GM12878 (cell line): ENCODE results near the gene ARHGAP26. TPM values are rescaled to one million over a fixed set of nuclear protein-coding genes. Genes with fewer than 3 reads are reported as not detected.

Experiments used
- ATF2 ChIP-seq: IDR thresholded peaks from 2 replicates; pipeline ENCODE4 v1.6.1; 2012; ENCODE audit warnings: low read length, inconsistent platforms
- ATF7 ChIP-seq: fragments of 450-650 bp; IDR thresholded peaks from 2 replicates; pipeline ENCODE4 v1.6.1; 2016; ENCODE audit warnings: low read depth, mild to moderate bottlenecking
- BCLAF1 ChIP-seq: fragments of 450-650 bp; IDR thresholded peaks from 2 replicates; pipeline ENCODE4 v1.6.1; 2017; ENCODE audit warnings: antibody characterized with exemption, mild to moderate bottlenecking, moderate library complexity
- BHLHE40 ChIP-seq, 2 experiments: fragments of 450-650 bp in 1 of 2; IDR thresholded peaks; 2 replicates each; pipeline ENCODE4 v1.6.1; 2011 to 2017; ENCODE audit warnings: low read depth in 2 of 2, borderline replicate concordance in 1 of 2, improper control_type of control experiment in 1 of 2, low read length in 1 of 2, mild to moderate bottlenecking in 1 of 2
- CHD2 ChIP-seq: IDR thresholded peaks from 2 replicates; pipeline ENCODE4 v1.6.1; 2011; ENCODE audit warnings: low read depth, low read length, improper control_type of control experiment, borderline replicate concordance
- EED ChIP-seq: sonication (generic); IDR thresholded peaks from 2 replicates; pipeline ENCODE4 v1.6.1; 2016; ENCODE audit warnings: antibody characterized with exemption, low read depth
- ESRRA ChIP-seq: IDR thresholded peaks from 2 replicates; pipeline ENCODE4 v1.6.1; 2012; ENCODE audit warnings: mild to moderate bottlenecking, low read length, improper control_type of control experiment
- EZH2 ChIP-seq: IDR thresholded peaks from 2 replicates; pipeline ENCODE4 v1.6.1; 2012; ENCODE audit warnings: low read depth, mild to moderate bottlenecking, control low read depth, inconsistent platforms, low read length, borderline replicate concordance; ENCODE audit not compliant: control insufficient read depth
- FOXM1 ChIP-seq: IDR thresholded peaks from 2 replicates; pipeline ENCODE4 v1.6.1; 2012; ENCODE audit warnings: low read depth, mild to moderate bottlenecking, inconsistent platforms, low read length, moderate library complexity
- MTA3 ChIP-seq: IDR thresholded peaks from 2 replicates; pipeline ENCODE4 v1.6.1; 2012; ENCODE audit warnings: low read length, inconsistent platforms, borderline replicate concordance
- NR2F1 ChIP-seq: fragments of 450-650 bp; conservative IDR thresholded peaks from 2 replicates; pipeline ENCODE4 v1.6.1; 2017; ENCODE audit warnings: mild to moderate bottlenecking
- PRDM15 ChIP-seq: fragments of 450-650 bp; formaldehyde crosslinking; IDR thresholded peaks from 2 replicates; pipeline ENCODE4 v1.4.0; 2020; ENCODE audit warnings: mild to moderate bottlenecking, moderate library complexity
- RFX5 ChIP-seq: IDR thresholded peaks from 2 replicates; pipeline ENCODE4 v1.6.1; 2011; ENCODE audit warnings: low read depth, low read length, improper control_type of control experiment
- TAF1 ChIP-seq: IDR thresholded peaks from 2 replicates; pipeline ENCODE4 v1.6.1; 2011; ENCODE audit warnings: mild to moderate bottlenecking, low read depth, low read length, borderline replicate concordance
- ZNF24 ChIP-seq: fragments of 450-650 bp; IDR thresholded peaks from 2 replicates; pipeline ENCODE4 v1.6.1; 2017; ENCODE audit warnings: antibody characterized with exemption, mild to moderate bottlenecking
- ZNF384 ChIP-seq: IDR thresholded peaks from 2 replicates; pipeline ENCODE4 v1.6.1; 2012; ENCODE audit warnings: low read depth, mild to moderate bottlenecking, low read length, improper control_type of control experiment, borderline replicate concordance
- polyA plus RNA-seq, 11 experiments: library from polyadenylated mRNA; depleted of rRNA in 4 of 11; unstranded in 6 of 11; stranded (reverse) in 5 of 11; fragments of >200 nt; fragmentation: Nextera tagmentation in 4 of 11; fragmentation: Illumina TruSeq in 1 of 11; extraction: Ambion mirVana in 4 of 11; extraction: Trizol in 1 of 11; gene quantifications; 1 replicate in 1 of 11; 2 replicates in 10 of 11; pipeline versions ENCODE4 v1.2.1 to v1.2.3, GENCODE V29; 2011 to 2016; ENCODE audit warnings: inconsistent platforms in 2 of 11, missing spikeins in 2 of 11, low read depth in 1 of 11
- total RNA-seq, 4 experiments: library from RNA; depleted of rRNA in 3 of 4; stranded (reverse); fragments of >200 nt in 3 of 4; fragmentation: Illumina TruSeq in 1 of 4; extraction: Trizol in 1 of 4; gene quantifications; 2 replicates each; pipeline versions ENCODE4 v1.2.1 to v1.2.3, GENCODE V29; 2013 to 2021
- TF ChIP-seq, protein P1 (sequence below): fragments of 450-650 bp; IDR thresholded peaks from 2 replicates; pipeline ENCODE4 v1.6.1; 2017; ENCODE audit warnings: mild to moderate bottlenecking, moderate library complexity

The ARHGAP26 gene
- total and polyA plus RNA-seq, 10 of the 15 experiments (the other 5 are each of a cell fraction or from before 2014, with no cell fraction given) = 9.4 to 41.5 (median 19.3) TPM

DNA sequence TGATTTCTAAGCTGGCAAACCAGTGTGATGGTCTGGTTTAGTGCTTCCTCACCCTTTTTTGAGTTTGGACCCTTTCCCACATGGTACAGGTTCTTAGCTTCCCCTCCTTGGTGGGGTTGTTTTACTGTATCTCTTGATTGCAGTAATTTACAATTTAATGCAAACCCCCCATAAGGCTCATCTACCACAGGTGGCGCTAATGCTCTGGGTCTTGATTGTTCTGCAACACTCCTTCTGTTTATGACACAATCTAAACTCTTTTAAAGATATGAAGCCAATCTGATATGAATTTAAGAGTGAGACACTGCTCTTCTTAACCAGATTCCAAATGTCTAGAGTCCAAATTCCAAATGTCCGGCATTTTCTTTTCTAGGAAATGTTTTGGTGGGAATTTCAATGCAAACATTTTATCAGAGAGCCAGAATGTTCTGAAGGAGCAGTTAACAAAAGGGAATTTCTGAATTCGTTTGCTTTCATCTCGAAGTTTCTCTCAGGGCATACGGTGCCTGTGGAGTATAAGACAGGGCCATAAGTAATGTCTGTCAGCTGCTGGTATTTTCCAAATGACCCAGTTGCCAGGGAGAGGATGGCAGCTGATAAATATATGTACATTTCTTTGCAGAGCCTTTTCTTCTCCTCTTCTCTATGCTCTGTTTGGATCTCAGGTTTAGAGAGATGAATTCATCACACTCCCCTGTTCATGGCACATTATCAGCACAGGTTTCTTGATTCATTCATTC lies 246.8 kb downstream of the ARHGAP26 start (continued):
- TF ChIP-seq TAF1 (no peak), EZH2 (no peak), ZNF24 (no peak), NR2F1 (no peak), ZNF384 (no peak), MTA3 (no peak), ATF2 (0 out of 2 replicates have a peak, but pooled peaks have one; percentile 12), ATF7 (peak; percentile 41; the same call in 1 of the 2 replicates), ESRRA (no peak), RFX5 (no peak), CHD2 (no peak), BCLAF1 (no peak), EED (peak; percentile 33; the same call in 1 of the 2 replicates), BHLHE40 (IDR thresholded peaks at IDR 0.05; ENCODE audit: borderline replicate concordance in 1 of 2, low read depth in 2 of 2, low read length in 1 of 2) (0 out of 4 replicates have a peak, but pooled peaks of 1 of the 2 experiments have one; percentile 7), FOXM1 (no peak), PRDM15 (CRISPR knock-in tag) (no peak)
- TF ChIP-seq, protein P1, sequence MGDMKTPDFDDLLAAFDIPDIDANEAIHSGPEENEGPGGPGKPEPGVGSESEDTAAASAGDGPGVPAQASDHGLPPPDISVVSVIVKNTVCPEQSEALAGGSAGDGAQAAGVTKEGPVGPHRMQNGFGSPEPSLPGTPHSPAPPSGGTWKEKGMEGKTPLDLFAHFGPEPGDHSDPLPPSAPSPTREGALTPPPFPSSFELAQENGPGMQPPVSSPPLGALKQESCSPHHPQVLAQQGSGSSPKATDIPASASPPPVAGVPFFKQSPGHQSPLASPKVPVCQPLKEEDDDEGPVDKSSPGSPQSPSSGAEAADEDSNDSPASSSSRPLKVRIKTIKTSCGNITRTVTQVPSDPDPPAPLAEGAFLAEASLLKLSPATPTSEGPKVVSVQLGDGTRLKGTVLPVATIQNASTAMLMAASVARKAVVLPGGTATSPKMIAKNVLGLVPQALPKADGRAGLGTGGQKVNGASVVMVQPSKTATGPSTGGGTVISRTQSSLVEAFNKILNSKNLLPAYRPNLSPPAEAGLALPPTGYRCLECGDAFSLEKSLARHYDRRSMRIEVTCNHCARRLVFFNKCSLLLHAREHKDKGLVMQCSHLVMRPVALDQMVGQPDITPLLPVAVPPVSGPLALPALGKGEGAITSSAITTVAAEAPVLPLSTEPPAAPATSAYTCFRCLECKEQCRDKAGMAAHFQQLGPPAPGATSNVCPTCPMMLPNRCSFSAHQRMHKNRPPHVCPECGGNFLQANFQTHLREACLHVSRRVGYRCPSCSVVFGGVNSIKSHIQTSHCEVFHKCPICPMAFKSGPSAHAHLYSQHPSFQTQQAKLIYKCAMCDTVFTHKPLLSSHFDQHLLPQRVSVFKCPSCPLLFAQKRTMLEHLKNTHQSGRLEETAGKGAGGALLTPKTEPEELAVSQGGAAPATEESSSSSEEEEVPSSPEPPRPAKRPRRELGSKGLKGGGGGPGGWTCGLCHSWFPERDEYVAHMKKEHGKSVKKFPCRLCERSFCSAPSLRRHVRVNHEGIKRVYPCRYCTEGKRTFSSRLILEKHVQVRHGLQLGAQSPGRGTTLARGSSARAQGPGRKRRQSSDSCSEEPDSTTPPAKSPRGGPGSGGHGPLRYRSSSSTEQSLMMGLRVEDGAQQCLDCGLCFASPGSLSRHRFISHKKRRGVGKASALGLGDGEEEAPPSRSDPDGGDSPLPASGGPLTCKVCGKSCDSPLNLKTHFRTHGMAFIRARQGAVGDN = no peak
